Esophagus muscularis mucosa (tissue), 4 donors: ENCODE measurements around the gene TUT4.

Experiments used
- EP300 ChIP-seq: sonication (generic); formaldehyde crosslinking; IDR thresholded peaks from one replicate; pipeline ENCODE4 v1.6.1; 2017; ENCODE audit warnings: antibody characterized with exemption
- POLR2A ChIP-seq: fragments of 450-650 bp; IDR thresholded peaks from one replicate; pipeline ENCODE4 v1.6.1; 2017; ENCODE audit warnings: antibody characterized with exemption, moderate library complexity, mild to moderate bottlenecking, low read depth
- POLR2AphosphoS5 ChIP-seq, 2 donors: sonication (generic); formaldehyde crosslinking; IDR thresholded peaks; one replicate each; pipeline ENCODE4 v1.6.1; 2017; ENCODE audit warnings: antibody characterized with exemption in 2 of 2
- TF ChIP-seq, protein P1 (sequence below), 3 experiments: fragments of 200-600 bp in 2 of 3; fragments of 450-650 bp in 1 of 3; sonication (generic) in 2 of 3; IDR thresholded peaks; one replicate each; pipeline ENCODE4 v1.5.1; 2017 to 2019; ENCODE audit warnings: antibody characterized with exemption in 3 of 3, mild to moderate bottlenecking in 2 of 3, moderate library complexity in 1 of 3

- TF ChIP-seq, protein P1, sequence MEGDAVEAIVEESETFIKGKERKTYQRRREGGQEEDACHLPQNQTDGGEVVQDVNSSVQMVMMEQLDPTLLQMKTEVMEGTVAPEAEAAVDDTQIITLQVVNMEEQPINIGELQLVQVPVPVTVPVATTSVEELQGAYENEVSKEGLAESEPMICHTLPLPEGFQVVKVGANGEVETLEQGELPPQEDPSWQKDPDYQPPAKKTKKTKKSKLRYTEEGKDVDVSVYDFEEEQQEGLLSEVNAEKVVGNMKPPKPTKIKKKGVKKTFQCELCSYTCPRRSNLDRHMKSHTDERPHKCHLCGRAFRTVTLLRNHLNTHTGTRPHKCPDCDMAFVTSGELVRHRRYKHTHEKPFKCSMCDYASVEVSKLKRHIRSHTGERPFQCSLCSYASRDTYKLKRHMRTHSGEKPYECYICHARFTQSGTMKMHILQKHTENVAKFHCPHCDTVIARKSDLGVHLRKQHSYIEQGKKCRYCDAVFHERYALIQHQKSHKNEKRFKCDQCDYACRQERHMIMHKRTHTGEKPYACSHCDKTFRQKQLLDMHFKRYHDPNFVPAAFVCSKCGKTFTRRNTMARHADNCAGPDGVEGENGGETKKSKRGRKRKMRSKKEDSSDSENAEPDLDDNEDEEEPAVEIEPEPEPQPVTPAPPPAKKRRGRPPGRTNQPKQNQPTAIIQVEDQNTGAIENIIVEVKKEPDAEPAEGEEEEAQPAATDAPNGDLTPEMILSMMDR (IDR thresholded peaks at IDR 0.05), result no peak
- TF ChIP-seq POLR2AphosphoS5 (IDR thresholded peaks at IDR 0.05) (no peak), POLR2A (no peak), EP300 (no peak)
Measured at GRCh38 chr1:52592637-52593323, 39.9 kb upstream of the TUT4 start.
